Hindlimb muscle (tissue), 1 donor: Measurements from ENCODE around the gene CLDN20. TPM values are rescaled to one million over a fixed set of nuclear protein-coding genes. Genes with fewer than 3 reads are reported as not detected.

Source experiments
- DNase-seq: peaks from one replicate; pipeline ENCODE4 v3.0.0-alpha.2; 2013
- polyA plus RNA-seq: library from polyadenylated mRNA; unstranded; fragments of 120-200 nt; gene quantifications from one replicate; pipeline ENCODE4 v1.2.1, GENCODE V29; 2013; ENCODE audit not compliant: insufficient read length

CLDN20 gene
- polyA plus RNA-seq, 1 donor: 0.54 TPM

GRCh38 chr6:155313602-155314091, 49.8 kb downstream of the CLDN20 start:
- DNase-seq: no peak

DNA sequence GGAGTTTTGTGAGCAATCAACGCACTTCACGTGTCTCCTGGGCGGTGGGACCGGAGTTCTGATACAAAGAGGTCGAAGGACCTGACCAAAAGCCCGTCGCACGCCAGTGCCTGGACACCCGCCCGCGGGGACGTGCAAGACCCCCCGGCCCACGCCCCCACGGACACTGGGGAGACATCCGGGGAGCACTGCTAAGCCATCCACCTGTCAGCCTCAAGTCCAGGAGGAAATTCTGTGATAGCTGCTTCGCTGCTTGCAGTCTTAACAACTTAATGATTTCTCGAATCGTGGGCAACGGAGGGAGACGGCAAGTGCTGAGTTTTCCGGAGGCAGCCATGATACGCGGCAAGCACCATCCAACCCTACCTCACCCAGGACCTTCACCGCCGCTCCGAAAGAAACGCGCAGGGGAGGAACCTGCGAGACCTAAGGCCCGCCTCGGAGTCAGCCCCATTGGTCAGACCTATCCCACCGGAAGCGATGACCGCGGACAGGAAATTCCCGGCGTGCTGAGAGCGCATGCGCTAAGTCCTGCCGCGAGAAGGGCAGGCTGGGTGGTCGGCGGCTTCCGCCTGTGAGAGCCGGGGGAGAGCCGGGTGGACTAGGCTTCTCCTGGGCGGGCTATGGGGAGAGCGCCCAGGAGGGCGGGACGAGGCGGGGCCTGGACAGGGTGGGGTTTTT, 50.4 kb downstream of the CLDN20 start, which contains the start of gene TFB1M:
TSS of gene TFB1M (minus strand) at position 393 of the 681 bp plus-strand sequence. CDS start at position 337, 56 bp downstream.
- peak; percentile 99 for DNase-seq

- no peak for DNase-seq
These were observed 51.1 kb downstream of the CLDN20 start for GRCh38 chr6:155314773-155315515.

DNA sequence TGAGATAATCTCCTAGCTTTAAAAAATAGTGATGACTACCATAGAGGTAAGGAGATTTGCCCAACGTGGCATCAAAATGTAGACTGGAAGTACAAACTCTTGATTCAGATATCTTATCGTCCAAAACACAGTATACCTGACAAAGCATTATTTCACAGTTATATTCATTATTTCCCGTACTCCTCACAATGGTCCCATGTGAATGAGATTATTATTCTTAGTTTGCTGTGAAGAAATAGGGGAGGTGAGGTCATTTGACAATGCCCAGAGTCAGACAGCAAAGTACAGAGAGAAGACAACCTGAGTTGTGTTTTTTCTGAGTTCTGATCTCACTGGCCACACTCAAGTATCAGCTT, 51.7 kb downstream of the CLDN20 start:
- no peak for DNase-seq

GRCh38 chr6:155316419-155316818, 52.6 kb downstream of the CLDN20 start:
- DNase-seq: no peak

GRCh38 chr6:155317186-155317585, 53.4 kb downstream of the CLDN20 start:
- DNase-seq: no peak

- DNase-seq: no peak
These were observed 56.1 kb downstream of the CLDN20 start for GRCh38 chr6:155319902-155320301.

DNA sequence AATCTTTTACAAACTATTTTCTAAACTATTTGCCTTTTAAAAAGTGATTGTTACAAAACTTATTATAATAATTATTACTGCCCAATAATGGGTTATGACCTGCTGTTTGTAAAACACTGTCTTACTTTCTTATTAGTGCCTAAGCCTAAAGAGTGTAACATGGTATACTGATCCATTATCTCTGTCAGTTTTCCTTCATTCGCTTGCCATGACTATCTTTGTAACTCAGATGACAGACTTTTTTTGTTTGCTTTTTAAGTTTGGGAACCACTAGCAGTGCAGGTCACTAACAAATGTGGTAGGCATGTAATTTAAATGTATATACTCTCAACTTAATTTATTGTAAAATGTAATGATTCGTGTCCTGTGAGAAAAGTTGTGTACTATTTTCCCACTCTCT, 60.4 kb downstream of the CLDN20 start:
- DNase-seq: no peak

- DNase-seq: no peak
These were observed 61.2 kb downstream of the CLDN20 start for GRCh38 chr6:155324993-155325392.

DNA sequence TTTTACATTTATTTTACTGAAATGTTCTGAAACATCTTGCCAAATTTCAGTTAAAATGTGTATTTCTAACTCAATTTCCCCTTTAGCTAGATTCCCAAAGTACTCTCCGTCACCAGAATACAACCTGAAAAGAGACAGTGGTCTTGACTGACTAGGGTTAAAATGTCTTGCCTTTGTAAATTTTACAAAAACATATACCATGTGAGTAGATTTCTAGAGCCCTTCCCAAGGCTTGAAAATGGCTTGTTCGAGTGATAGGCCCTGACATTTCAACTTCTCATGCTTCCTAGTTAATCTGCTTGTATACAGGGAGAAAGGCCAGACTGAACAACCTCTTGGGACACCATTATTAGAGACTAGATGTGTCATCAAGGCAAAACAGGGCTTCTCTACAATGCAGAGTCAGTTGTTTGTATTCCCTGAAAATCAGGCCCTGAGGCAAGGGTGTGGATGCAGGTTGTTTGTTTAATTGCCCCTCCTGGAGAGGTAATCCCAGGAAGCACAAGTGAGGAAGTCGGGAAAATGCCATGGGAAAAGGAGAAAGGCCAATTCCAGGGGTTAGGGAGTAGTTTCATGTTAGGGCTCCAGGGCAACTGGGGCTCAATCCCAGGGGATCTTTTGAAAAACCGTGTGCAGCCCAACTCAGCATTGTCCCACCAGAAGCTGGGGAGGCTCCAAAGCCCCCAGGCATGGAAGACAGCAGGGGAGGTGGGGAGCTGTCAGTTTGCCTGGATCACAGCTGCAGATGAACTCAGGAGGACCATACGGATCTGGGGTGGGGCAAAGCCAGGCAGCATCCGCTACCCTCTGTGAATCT, 62.1 kb downstream of the CLDN20 start:
- DNase-seq: no peak

Other genes with a start within 250 kb of the CLDN20 start
- gene TFB1M, start 50.5 kb downstream of the CLDN20 start, polyA plus RNA-seq: 11.4 TPM
- not detected for gene NOX3, start 191.8 kb downstream of the CLDN20 start, polyA plus RNA-seq